ENCODE data around the gene B3GNT5. TPM values are rescaled to one million over a fixed set of nuclear protein-coding genes. Genes with fewer than 3 reads are reported as not detected.

The B3GNT5 gene
- total RNA-seq, 1 donor from 2014 or later = 20.4 TPM

Small RNAs within 50 kb of the gene (small RNA-seq; reads per million reads assigned to genes)
- not detected for gene RNA5SP151

Other genes with a start within 250 kb of the B3GNT5 start
- gene MCCC1, start 153.8 kb upstream of the B3GNT5 start, total RNA-seq = 47.4 TPM
- gene LAMP3, start 90.5 kb upstream of the B3GNT5 start, total RNA-seq = 3.9 TPM
- 2.0 TPM for gene MCF2L2, start 175.4 kb downstream of the B3GNT5 start, total RNA-seq